ENCODE data around the gene IFNL2. TPM values are rescaled to one million over a fixed set of nuclear protein-coding genes. Genes with fewer than 3 reads are reported as not detected.
"Not testable (repeated sequence)": the region's sequence is repeated elsewhere in the genome, so short reads cannot be mapped to it uniquely, and the experiment has no call there.

The IFNL2 gene
- not detected for polyA plus RNA-seq (2013, experiment 1 of 4)
- polyA plus RNA-seq (2013, experiment 2 of 4): not detected
- polyA plus RNA-seq (2013, experiment 3 of 4): not detected
- polyA plus RNA-seq (2013, experiment 4 of 4): not detected

DNA sequence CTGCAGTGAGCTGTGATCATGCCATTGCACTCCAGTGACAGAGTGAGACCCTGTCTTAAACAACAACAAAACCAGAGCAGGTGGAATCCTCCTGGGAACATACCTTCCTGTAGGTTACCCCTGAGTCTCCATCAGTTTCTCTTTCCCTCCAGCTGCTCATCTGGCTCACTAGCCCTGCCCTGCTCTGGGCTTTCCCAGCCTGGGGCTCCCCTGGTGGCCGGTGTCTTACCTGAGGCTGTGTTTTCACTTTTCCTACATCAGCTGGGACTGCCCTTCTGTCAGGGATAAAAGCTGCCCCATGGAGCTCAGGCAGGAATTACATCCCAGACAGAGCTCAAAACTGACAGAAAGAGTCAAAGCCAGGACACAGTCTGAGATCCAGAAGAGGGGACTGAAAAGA is at the start of gene IFNL2:
TSS of gene IFNL2 (plus strand) at position 312 of the 400 bp plus-strand sequence. CDS start 173 bp downstream, outside the sequence.
- peaks cover 62% of the 10 kb centered on the region for H3K27me3 ChIP-seq (ENCODE audit: control insufficient read depth, insufficient read depth, low read length, poor library complexity, severe bottlenecking)
- H3K36me3 ChIP-seq (ENCODE audit: control insufficient read depth, insufficient read depth, low read length); H3K9me3 ChIP-seq (ENCODE audit: control insufficient read depth, low read length); H3K4me1 ChIP-seq (ENCODE audit: control insufficient read depth, insufficient read depth, low read length); H3K27ac ChIP-seq (ENCODE audit: insufficient read depth, low read depth, low read length, poor library complexity, severe bottlenecking); H3K4me3 ChIP-seq (ENCODE audit: insufficient read depth, low read depth, low read length): not testable (repeated sequence)
- WGBS, 2 experiments: no CpG with 5 or more reads among the region's 1 CpG

DNA sequence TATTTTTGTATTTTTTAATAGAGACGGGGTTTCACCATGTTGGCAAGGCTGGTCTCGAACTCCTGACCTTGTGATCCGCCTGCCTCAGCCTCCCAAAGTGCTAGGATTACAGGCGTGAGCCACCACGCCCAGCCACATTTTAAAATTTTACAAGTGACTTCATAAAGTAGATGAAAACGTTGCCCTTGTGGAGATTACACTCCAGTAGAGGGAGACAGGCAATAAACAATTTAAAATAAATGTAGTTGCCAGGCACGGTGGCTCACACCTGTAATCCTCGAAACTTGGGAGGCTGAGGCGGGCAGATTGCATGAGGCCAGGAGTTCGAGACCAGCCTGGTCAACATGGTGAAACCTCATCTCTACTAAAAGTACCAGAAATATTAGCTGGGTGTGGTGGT is 49.1 kb upstream of the IFNL2 start:
- H3K27me3 ChIP-seq (ENCODE audit: control insufficient read depth, insufficient read depth, low read length, poor library complexity, severe bottlenecking); H3K36me3 ChIP-seq (ENCODE audit: control insufficient read depth, insufficient read depth, low read length); H3K4me1 ChIP-seq (ENCODE audit: control insufficient read depth, insufficient read depth, low read length); H3K27ac ChIP-seq (ENCODE audit: insufficient read depth, low read depth, low read length, poor library complexity, severe bottlenecking); H3K9me3 ChIP-seq (ENCODE audit: control insufficient read depth, low read length); H3K4me3 ChIP-seq (ENCODE audit: insufficient read depth, low read depth, low read length): not testable (repeated sequence)
- WGBS, 2 experiments: 78 to 79% methylated on average over 10 of the region's 10 CpGs

DNA sequence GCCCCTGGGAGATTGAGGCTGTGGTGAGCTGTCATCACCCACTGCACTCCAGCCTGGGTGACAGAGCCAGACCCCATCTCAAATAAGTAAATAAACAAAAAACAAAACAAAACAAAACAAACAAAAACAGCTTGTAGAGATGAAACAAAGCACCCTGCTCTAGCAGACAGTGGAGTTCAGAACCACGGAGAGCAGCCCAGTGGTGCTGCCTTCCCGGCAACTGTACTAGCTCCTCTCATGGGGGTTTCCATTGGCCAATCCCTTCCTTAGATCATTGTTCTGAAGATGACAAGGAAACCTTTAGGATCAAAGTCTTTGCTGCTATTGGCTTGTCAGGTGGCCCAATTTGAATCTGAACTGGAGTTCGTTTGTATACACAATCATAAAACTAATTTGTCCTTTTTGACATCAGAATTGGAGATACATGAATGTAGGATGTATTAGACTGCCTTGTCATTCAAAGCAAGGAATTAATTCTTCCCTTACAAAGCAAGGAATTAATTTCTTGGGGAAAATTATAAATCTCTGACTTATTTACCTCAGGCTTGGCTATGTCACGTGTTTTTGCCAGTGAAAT is 44.4 kb upstream of the IFNL2 start:
- WGBS, 2 experiments: 19 to 26% methylated on average over 4 of the region's 4 CpGs
- Histone ChIP-seq H3K4me1 (ENCODE audit: control insufficient read depth, insufficient read depth, low read length) (no peaks in the 10 kb centered on the region), H3K36me3 (ENCODE audit: control insufficient read depth, insufficient read depth, low read length) (no peaks in the 10 kb centered on the region)

DNA sequence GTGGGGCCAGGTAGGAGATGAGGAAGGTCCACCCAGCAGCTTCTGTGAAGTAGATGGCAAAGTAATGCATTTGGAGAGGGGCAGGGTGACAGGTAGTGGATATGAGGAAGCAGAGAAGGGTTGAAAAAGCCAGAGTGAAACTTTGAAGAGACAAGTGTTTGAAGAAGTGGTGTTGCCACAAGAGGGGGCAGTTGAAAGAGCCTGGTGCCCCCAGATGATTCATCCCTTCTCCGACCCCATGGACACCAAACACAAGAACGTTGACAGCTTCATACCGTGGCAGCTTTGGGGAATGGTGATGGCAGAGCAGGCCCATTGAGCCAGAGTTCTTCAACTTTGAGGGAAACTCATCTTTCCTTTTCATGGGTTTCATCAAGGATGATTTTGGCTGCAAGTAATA is 43.3 kb upstream of the IFNL2 start:
- Histone ChIP-seq H3K27ac (ENCODE audit: insufficient read depth, low read depth, low read length, poor library complexity, severe bottlenecking) (no peak overlapping the region), H3K4me3 (ENCODE audit: insufficient read depth, low read depth, low read length) (no peak overlapping the region), H3K36me3 (ENCODE audit: control insufficient read depth, insufficient read depth, low read length) (no peaks in the 10 kb centered on the region), H3K27me3 (ENCODE audit: control insufficient read depth, insufficient read depth, low read length, poor library complexity, severe bottlenecking) (peaks cover 15% of the 10 kb centered on the region), H3K4me1 (ENCODE audit: control insufficient read depth, insufficient read depth, low read length) (no peaks in the 10 kb centered on the region), H3K9me3 (ENCODE audit: control insufficient read depth, low read length) (no peaks in the 10 kb centered on the region)
- WGBS, 2 experiments: 28 to 29% methylated on average over 3 of the region's 3 CpGs

More for the DNA sequence above, 44.4 kb upstream of the IFNL2 start:
- peaks cover 18% of the 10 kb centered on the region for H3K27me3 ChIP-seq (ENCODE audit: control insufficient read depth, insufficient read depth, low read length, poor library complexity, severe bottlenecking)
- H3K4me3 ChIP-seq (ENCODE audit: insufficient read depth, low read depth, low read length): no peak overlapping the region
- no peaks in the 10 kb centered on the region for H3K9me3 ChIP-seq (ENCODE audit: control insufficient read depth, low read length)
- H3K27ac ChIP-seq (ENCODE audit: insufficient read depth, low read depth, low read length, poor library complexity, severe bottlenecking): no peak overlapping the region

DNA sequence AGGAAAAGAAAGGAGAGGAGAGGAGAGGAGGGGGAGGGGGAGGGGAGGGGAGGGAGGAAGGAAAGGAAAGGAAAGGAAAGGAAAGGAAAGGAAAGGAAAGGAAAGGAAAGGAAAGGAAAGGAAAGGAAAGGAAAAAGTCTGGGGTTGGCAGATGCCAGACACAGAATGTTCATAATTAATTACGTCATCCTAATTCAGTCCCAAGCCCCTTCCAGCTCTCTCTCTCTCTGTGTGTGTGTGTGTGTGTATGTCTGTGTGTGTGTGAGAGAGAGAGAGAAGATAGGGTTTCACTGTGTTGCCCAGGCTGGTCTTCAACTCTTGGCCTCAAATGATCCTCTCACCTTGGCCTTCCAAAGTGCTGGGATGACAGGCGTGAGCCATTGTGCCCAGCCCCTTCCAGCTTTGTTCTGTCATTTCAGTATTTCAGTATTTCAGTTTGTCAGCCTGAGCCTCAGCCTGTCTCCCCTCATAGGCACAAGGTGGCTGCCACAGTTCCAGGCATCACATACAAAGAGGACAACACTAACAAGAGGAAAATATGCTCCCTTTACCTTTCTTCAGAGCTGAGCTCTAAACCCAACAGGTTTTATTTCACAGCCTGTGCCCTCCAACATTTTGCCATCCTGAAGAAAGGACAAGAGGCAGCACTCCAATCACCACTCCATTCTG is 38.0 kb upstream of the IFNL2 start:
- WGBS, 2 experiments: 70 to 76% methylated on average over 1 to 2 of the region's 2 CpGs
- H3K36me3 ChIP-seq (ENCODE audit: control insufficient read depth, insufficient read depth, low read length): no peaks in the 10 kb centered on the region

DNA sequence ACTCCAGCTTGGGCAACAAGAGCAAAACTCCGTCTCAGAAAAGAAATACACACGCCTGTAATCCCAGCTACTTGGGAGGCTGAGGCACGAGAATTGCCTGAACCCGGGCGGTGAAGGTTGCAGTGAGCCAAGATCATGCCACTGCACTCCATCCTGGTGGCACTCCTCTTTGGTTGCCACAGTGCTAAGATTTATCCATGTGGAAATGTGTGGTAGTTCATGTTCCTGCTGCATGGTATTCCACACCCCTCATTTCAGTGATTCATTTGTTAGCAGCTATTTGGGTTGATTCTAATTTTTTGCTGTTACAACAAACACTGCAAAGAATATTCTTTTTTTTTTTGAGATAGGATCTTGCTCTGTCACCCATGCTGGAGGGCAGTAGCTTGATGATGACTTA is 35.5 kb upstream of the IFNL2 start:
- Histone ChIP-seq H3K27ac (ENCODE audit: insufficient read depth, low read depth, low read length, poor library complexity, severe bottlenecking) (no peak overlapping the region), H3K4me3 (ENCODE audit: insufficient read depth, low read depth, low read length) (no peak overlapping the region), H3K4me1 (ENCODE audit: control insufficient read depth, insufficient read depth, low read length) (no peaks in the 10 kb centered on the region), H3K9me3 (ENCODE audit: control insufficient read depth, low read length) (no peaks in the 10 kb centered on the region), H3K27me3 (ENCODE audit: control insufficient read depth, insufficient read depth, low read length, poor library complexity, severe bottlenecking) (peaks cover 6% of the 10 kb centered on the region), H3K36me3 (ENCODE audit: control insufficient read depth, insufficient read depth, low read length) (no peaks in the 10 kb centered on the region)
- WGBS, 2 experiments: 83 to 89% methylated on average over 5 of the region's 5 CpGs

More for the DNA sequence above, 38.0 kb upstream of the IFNL2 start:
- no peaks in the 10 kb centered on the region for H3K9me3 ChIP-seq (ENCODE audit: control insufficient read depth, low read length)
- H3K4me3 ChIP-seq (ENCODE audit: insufficient read depth, low read depth, low read length): no peak overlapping the region
- H3K4me1 ChIP-seq (ENCODE audit: control insufficient read depth, insufficient read depth, low read length): no peaks in the 10 kb centered on the region
- H3K27ac ChIP-seq (ENCODE audit: insufficient read depth, low read depth, low read length, poor library complexity, severe bottlenecking): no peak overlapping the region
- H3K27me3 ChIP-seq (ENCODE audit: control insufficient read depth, insufficient read depth, low read length, poor library complexity, severe bottlenecking): peaks cover 16% of the 10 kb centered on the region

DNA sequence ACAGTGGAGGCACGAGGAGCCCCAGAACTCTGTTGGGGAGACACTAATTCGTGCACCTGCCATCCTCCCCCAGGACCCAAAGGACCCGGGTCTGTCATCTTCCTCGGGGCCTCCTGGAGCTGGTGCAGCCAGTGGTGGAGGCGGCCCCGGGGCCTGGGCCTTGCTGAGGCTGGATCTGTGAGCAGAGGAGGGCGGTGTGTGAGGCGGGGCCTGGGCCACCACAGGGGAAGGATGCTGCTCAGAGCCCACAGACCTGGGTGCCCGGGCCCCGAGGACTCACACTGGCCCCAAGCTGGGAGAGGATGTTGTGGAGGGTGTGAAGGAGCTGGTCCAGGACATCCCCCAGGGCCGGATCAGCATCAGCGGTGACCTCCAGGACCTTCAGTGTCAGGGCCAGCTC is 31.7 kb upstream of the IFNL2 start:
- no peak overlapping the region for H3K4me3 ChIP-seq (ENCODE audit: insufficient read depth, low read depth, low read length)
- no peak overlapping the region for H3K27ac ChIP-seq (ENCODE audit: insufficient read depth, low read depth, low read length, poor library complexity, severe bottlenecking)
- no peaks in the 10 kb centered on the region for H3K4me1 ChIP-seq (ENCODE audit: control insufficient read depth, insufficient read depth, low read length)
- H3K9me3 ChIP-seq (ENCODE audit: control insufficient read depth, low read length): no peaks in the 10 kb centered on the region
- H3K36me3 ChIP-seq (ENCODE audit: control insufficient read depth, insufficient read depth, low read length): no peaks in the 10 kb centered on the region
- peaks cover 19% of the 10 kb centered on the region for H3K27me3 ChIP-seq (ENCODE audit: control insufficient read depth, insufficient read depth, low read length, poor library complexity, severe bottlenecking)
- 84 to 85% methylated on average over 12 of the region's 12 CpGs for WGBS, 2 experiments

DNA sequence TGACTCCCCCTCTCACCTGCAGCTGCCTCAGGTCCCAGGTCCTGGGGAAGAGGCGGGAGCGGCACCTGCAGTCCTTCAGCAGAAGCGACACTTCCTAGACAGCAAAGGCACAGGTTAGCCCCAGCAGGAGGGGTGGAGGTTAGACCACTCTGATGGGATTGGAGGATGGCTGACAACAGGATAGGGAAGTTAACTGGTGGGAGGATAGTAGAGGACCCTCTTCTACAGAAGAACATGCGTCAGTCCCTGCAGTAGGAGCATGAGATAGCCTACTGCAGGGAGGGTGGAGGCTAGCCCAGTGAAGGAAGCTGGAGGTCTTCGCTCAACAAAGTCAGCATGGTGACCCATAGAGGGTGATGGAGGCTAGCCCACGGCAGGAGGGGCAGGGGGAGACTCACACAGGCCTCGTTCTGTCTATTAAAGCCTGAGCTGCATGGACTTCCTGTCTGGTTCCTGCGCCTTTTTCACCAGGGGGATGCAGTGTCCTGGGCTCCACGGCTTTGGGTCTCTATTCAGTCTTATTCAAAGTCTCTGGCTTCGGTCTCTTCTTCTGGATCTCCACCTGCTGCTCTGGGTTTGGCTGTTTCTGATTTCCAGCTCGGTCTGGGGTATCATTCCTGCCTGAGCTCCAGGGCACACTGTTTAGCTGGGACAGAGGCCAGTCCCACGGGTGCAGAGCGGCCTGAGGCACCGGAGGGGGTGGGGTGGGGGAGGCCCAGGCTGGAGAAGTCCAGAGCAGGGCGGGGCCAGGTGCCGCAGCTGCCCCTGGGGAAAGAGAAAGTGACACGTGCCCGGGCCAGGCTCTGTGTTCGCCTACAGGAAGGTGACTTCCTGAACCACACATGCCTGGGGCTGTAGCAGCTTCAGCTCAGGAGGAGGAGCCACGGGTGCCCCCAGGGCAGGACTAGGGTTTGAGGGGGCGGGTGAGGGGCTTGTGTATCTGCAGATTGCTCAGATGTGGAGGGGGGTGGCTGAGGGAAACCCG is 30.7 kb upstream of the IFNL2 start:
- no peaks in the 10 kb centered on the region for H3K9me3 ChIP-seq (ENCODE audit: control insufficient read depth, low read length)
- 58 to 60% methylated on average over 22 of the region's 22 CpGs for WGBS, 2 experiments
- no peak overlapping the region for H3K27ac ChIP-seq (ENCODE audit: insufficient read depth, low read depth, low read length, poor library complexity, severe bottlenecking)
- H3K36me3 ChIP-seq (ENCODE audit: control insufficient read depth, insufficient read depth, low read length): no peaks in the 10 kb centered on the region
- H3K4me1 ChIP-seq (ENCODE audit: control insufficient read depth, insufficient read depth, low read length): no peaks in the 10 kb centered on the region
- H3K4me3 ChIP-seq (ENCODE audit: insufficient read depth, low read depth, low read length): no peak overlapping the region
- H3K27me3 ChIP-seq (ENCODE audit: control insufficient read depth, insufficient read depth, low read length, poor library complexity, severe bottlenecking): peaks cover 19% of the 10 kb centered on the region

DNA sequence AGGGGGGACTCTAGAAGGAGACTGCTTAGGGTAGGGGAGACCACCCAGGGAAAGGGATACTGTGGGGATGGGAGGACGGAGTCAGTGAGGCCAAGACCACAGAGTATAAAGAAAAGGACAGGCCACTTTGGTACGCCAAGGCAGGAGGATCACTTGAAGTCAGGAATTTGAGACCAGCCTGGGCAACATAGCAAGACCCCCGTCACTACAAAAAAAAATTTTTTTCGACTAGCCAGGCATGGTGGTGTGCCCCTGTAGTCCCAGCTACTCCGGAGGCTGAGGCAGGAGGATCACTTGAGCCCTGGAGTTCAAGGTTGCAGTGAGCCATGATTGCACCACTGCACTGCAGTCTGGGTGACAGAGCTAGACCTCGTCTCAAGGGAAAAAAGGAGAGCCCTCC is 30.0 kb upstream of the IFNL2 start:
- H3K4me1 ChIP-seq (ENCODE audit: control insufficient read depth, insufficient read depth, low read length): no peaks in the 10 kb centered on the region
- H3K27me3 ChIP-seq (ENCODE audit: control insufficient read depth, insufficient read depth, low read length, poor library complexity, severe bottlenecking): peaks cover 16% of the 10 kb centered on the region
- no peaks in the 10 kb centered on the region for H3K36me3 ChIP-seq (ENCODE audit: control insufficient read depth, insufficient read depth, low read length)
- 85 to 87% methylated on average over 6 of the region's 6 CpGs for WGBS, 2 experiments
- H3K9me3 ChIP-seq (ENCODE audit: control insufficient read depth, low read length): no peaks in the 10 kb centered on the region
- H3K4me3 ChIP-seq (ENCODE audit: insufficient read depth, low read depth, low read length): no peak overlapping the region
- H3K27ac ChIP-seq (ENCODE audit: insufficient read depth, low read depth, low read length, poor library complexity, severe bottlenecking): no peak overlapping the region

DNA sequence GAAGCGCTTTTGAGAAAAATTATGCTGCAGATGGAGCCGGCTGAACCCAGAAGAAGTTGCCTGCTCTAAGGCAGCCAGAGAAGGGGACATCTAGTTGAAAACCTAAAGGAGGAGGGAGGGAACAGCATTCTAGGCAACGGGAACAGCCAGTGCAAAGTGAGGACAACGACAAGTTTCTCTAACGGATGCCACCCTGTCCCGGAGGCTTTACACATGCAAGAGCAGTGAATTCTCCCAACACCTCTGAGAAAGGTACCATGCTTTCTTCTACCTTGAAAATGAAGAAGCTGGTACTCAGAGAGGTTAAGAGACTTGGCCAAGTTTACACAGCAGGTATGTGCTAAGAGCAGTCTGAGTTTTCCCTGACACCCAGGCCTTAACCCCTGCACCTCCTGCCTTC is 29.3 kb upstream of the IFNL2 start:
- Histone ChIP-seq H3K4me1 (ENCODE audit: control insufficient read depth, insufficient read depth, low read length) (no peaks in the 10 kb centered on the region), H3K36me3 (ENCODE audit: control insufficient read depth, insufficient read depth, low read length) (no peaks in the 10 kb centered on the region), H3K9me3 (ENCODE audit: control insufficient read depth, low read length) (no peaks in the 10 kb centered on the region), H3K4me3 (ENCODE audit: insufficient read depth, low read depth, low read length) (no peak overlapping the region), H3K27ac (ENCODE audit: insufficient read depth, low read depth, low read length, poor library complexity, severe bottlenecking) (no peak overlapping the region), H3K27me3 (ENCODE audit: control insufficient read depth, insufficient read depth, low read length, poor library complexity, severe bottlenecking) (peaks cover 17% of the 10 kb centered on the region)
- 85 to 91% methylated on average over 6 of the region's 6 CpGs for WGBS, 2 experiments
